GM12878 (cell line): ENCODE measurements around the gene FGB. TPM values are rescaled to one million over a fixed set of nuclear protein-coding genes. Genes with fewer than 3 reads are reported as not detected.

ENCODE experiments used
- ATF2 ChIP-seq: IDR thresholded peaks from 2 replicates; pipeline ENCODE4 v1.6.1; 2012; ENCODE audit warnings: low read length, inconsistent platforms
- CBX5 ChIP-seq: sonication (generic); IDR thresholded peaks from 2 replicates; pipeline ENCODE4 v1.6.1; 2016; ENCODE audit warnings: low read depth, moderate library complexity, mild to moderate bottlenecking, inconsistent platforms
- JUNB ChIP-seq: IDR thresholded peaks from 2 replicates; pipeline ENCODE4 v1.6.1; 2016; ENCODE audit warnings: antibody characterized with exemption, mild to moderate bottlenecking
- PKNOX1 ChIP-seq: fragments of 450-650 bp; IDR thresholded peaks from 2 replicates; pipeline ENCODE4 v1.6.1; 2016; ENCODE audit warnings: mild to moderate bottlenecking
- RELB ChIP-seq: fragments of 450-650 bp; IDR thresholded peaks from 2 replicates; pipeline ENCODE4 v1.6.1; 2017; ENCODE audit warnings: low read depth, mild to moderate bottlenecking, moderate library complexity
- SMARCA5 ChIP-seq: fragments of 450-650 bp; IDR thresholded peaks from 2 replicates; pipeline ENCODE4 v1.6.1; 2017; ENCODE audit warnings: mild to moderate bottlenecking
- SMC3 ChIP-seq: IDR thresholded peaks from 2 replicates; pipeline ENCODE4 v1.6.1; 2011; ENCODE audit warnings: low read length, improper control_type of control experiment, borderline replicate concordance
- SREBF1 ChIP-seq: IDR thresholded peaks from 2 replicates; pipeline ENCODE4 v1.6.1; 2012; ENCODE audit warnings: mild to moderate bottlenecking, low read length
- USF2 ChIP-seq: IDR thresholded peaks from 2 replicates; pipeline ENCODE4 v1.6.1; 2011; ENCODE audit warnings: low read depth, low read length, improper control_type of control experiment, borderline replicate concordance
- ZNF274 ChIP-seq: IDR thresholded peaks from one replicate; pipeline ENCODE4 v1.8.0; 2011; ENCODE audit not compliant: insufficient read length, insufficient read depth
- ZNF384 ChIP-seq: IDR thresholded peaks from 2 replicates; pipeline ENCODE4 v1.6.1; 2012; ENCODE audit warnings: low read depth, mild to moderate bottlenecking, low read length, improper control_type of control experiment, borderline replicate concordance
- polyA plus RNA-seq, 11 experiments: library from polyadenylated mRNA; depleted of rRNA in 4 of 11; unstranded in 6 of 11; stranded (reverse) in 5 of 11; fragments of >200 nt; fragmentation: Nextera tagmentation in 4 of 11; fragmentation: Illumina TruSeq in 1 of 11; extraction: Ambion mirVana in 4 of 11; extraction: Trizol in 1 of 11; gene quantifications; 1 replicate in 1 of 11; 2 replicates in 10 of 11; pipeline versions ENCODE4 v1.2.1 to v1.2.3, GENCODE V29; 2011 to 2016; ENCODE audit warnings: inconsistent platforms in 2 of 11, missing spikeins in 2 of 11, low read depth in 1 of 11
- total RNA-seq, 4 experiments: library from RNA; depleted of rRNA in 3 of 4; stranded (reverse); fragments of >200 nt in 3 of 4; fragmentation: Illumina TruSeq in 1 of 4; extraction: Trizol in 1 of 4; gene quantifications; 2 replicates each; pipeline versions ENCODE4 v1.2.1 to v1.2.3, GENCODE V29; 2013 to 2021

The FGB gene
- total and polyA plus RNA-seq, 10 of the 15 experiments (the other 5 are each of a cell fraction or from before 2014, with no cell fraction given): 0.04 to 2.7 TPM; not detected in 8

GRCh38 chr4:154559494-154560418 lies 3.1 kb upstream of the FGB start (continued):
- TF ChIP-seq ZNF274: no peak
- TF ChIP-seq SREBF1: no peak
- no peak for TF ChIP-seq USF2
- TF ChIP-seq CBX5: no peak
- TF ChIP-seq RELB: no peak
- no peak for TF ChIP-seq SMARCA5
- TF ChIP-seq SMC3: peak; percentile 77
- peak; percentile 33; the same call in 1 of the 2 replicates for TF ChIP-seq JUNB
- no peak for TF ChIP-seq ZNF384
- TF ChIP-seq PKNOX1: no peak
- TF ChIP-seq ATF2: peak; percentile 22; the same call in 1 of the 2 replicates
- TF ChIP-seq, all 136 proteins: peak for 8
